Astrocyte of the spinal cord (primary cell): Measurements from ENCODE around the gene TSPAN11.
A peak's percentile ranks its signal among the peaks of the same experiment; 100 is the strongest.

Source experiments
- DNase-seq: peaks from one replicate; pipeline ENCODE4 v3.0.0; 2011; ENCODE audit warnings: low read depth, low spot score
- H3K4me3 ChIP-seq: 2 replicates; pipeline ENCODE4 v1.5.1; 2011; ENCODE audit warnings: low read depth, mild to moderate bottlenecking, low read length, moderate library complexity
- CTCF ChIP-seq: IDR thresholded peaks from 2 replicates; pipeline ENCODE4 v1.5.1; 2012; ENCODE audit warnings: low read depth, mild to moderate bottlenecking, low read length, inconsistent platforms
- in situ Hi-C: cut with HindIII; loops from 2 replicates; pipeline ENCODE4 v1.10.0; 2017; ENCODE audit warnings: low sequenced_read_pairs

Gene TSPAN11

GRCh38 chr12:30996255-30996654 lies 69.7 kb downstream of the TSPAN11 start:
- in situ Hi-C loops, result no loop called here
- no peak for TF ChIP-seq CTCF
- peak; percentile 85 for DNase-seq
- H3K4me3 ChIP-seq, result no peak overlapping the region

DNA sequence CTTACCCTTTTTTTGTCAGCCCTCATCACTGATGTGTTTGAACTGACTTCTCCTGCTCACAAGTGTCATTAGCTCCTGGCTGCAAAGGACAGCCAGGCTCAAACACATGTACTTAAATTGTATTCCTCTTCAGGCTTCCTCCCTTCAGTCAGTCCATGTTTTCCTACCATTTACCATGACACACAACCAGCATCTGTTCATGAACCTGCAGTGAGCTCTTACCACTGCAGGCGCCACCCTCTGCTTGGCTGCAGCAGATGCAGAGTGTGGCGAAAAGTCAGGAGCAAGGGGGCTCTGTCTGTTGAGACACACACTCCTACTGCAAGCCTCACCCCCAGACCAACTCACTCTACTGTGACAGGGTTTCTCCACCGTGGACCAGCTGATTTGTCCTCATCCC lies 70.2 kb downstream of the TSPAN11 start:
- DNase-seq, result no peak
- in situ Hi-C loops, result no loop called here
- no peak for TF ChIP-seq CTCF
- H3K4me3 ChIP-seq, result no peak overlapping the region

DNA sequence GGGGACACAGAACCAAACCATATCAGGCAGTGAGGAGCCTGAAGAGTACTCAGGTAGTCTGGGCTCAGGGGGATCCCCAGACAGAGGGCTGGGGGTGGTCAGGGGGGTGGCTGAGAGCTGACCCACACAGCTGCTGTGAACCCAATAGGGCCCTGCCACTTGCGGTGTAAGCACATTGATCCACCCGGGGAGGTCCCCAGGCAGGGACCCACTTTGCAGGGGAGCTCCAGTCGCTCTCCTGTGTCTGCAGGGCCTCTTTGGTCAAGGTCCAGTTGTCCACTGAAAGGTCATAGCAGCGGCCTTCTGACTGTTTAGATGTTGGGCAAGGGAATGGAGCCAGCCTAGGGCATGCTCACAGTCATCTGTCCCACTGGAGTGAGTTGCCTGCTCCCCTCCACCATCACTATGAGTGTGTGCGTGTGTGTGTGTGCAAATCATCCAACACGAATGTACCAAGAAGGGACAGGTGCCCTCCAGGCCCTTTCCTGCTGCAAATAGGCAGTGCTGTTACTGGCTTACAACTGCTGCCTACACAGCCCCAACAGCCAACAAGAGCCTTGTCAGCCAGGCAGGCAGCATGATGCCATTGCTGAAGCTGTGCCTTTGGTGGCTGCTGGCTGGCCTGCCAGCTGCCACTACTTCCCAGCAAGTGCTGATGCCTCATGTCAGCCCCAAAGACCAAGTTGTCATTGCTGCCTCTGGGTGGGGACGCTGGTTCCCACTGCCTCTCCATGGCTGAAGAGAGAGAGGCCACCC lies 71.3 kb downstream of the TSPAN11 start:
- in situ Hi-C loops, result no loop called here
- TF ChIP-seq CTCF, result no peak
- DNase-seq, result no peak
- H3K4me3 ChIP-seq, result no peak overlapping the region

DNA sequence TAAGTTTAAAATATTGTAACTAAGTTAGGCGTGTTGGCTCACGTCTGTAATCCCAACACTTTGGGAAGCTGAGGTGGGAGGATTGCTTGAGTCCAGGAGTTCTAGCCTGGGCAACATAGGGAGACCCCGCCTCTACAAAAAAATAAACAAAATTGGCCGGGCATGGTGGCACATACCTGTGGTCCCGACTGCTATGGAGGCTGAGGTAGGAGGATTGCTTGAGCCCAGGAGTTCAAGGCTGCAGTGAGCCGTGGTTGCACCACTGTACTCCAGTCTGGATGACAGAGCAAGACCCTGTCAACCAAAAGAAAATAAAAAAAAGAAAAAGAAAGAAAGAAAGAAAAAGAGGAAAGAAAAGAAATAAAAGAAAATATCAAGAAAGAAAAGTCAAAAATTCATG lies 72.5 kb downstream of the TSPAN11 start:
- in situ Hi-C loops, result no loop called here
- no peak overlapping the region for H3K4me3 ChIP-seq
- DNase-seq, result no peak
- TF ChIP-seq CTCF, result no peak

- no peak for TF ChIP-seq CTCF
- H3K4me3 ChIP-seq, result no peak overlapping the region
- in situ Hi-C loops, result no loop called here
- DNase-seq, result no peak
Observed at GRCh38 chr12:30999723-31000122, 73.2 kb downstream of the TSPAN11 start.

- in situ Hi-C loops, result no loop called here
- TF ChIP-seq CTCF, result no peak
- DNase-seq, result peak; percentile 38
- H3K4me3 ChIP-seq, result no peak overlapping the region
Observed at GRCh38 chr12:31000751-31001150, 74.2 kb downstream of the TSPAN11 start.
